B cell (primary cell): ENCODE data around the gene TMEM154. TPM values are rescaled to one million over a fixed set of nuclear protein-coding genes. Genes with fewer than 3 reads are reported as not detected.

Experiments
- ATAC-seq: fragments of 200-7000 bp; cut with Tn5 transposase; one replicate; pipeline ENCODE4 v1.10.0; 2021; ENCODE audit warnings: low read depth, mild to moderate bottlenecking, moderate number of reproducible peaks, moderate library complexity
- CTCF ChIA-PET: fragments of 350-600 bp; sonication (Branson Sonifier 250); formaldehyde crosslinking; loops from one replicate; lab custom pipeline; 2021; ENCODE audit warnings: antibody characterized with exemption, inconsistent platforms; lab: Charles Lee
- POLR2A ChIA-PET: fragments of 350-600 bp; sonication (Branson Sonifier 250); formaldehyde crosslinking; loops from one replicate; lab custom pipeline; 2021; ENCODE audit warnings: antibody characterized with exemption; lab: Charles Lee
- DNase-seq: peaks from one replicate; pipeline ENCODE4 v3.0.0; 2013
- H2AFZ ChIP-seq: 2 replicates; pipeline ENCODE4 v1.6.1; 2012; ENCODE audit warnings: mild to moderate bottlenecking, low read depth, low read length; ENCODE audit not compliant: insufficient read depth, poor library complexity, severe bottlenecking
- H3K27ac ChIP-seq, 2 donors: 1 replicate in 1 of 2; 2 replicates in 1 of 2; pipeline ENCODE4 v1.5.1; 2012 to 2013; ENCODE audit warnings: low read length in 2 of 2, mild to moderate bottlenecking in 2 of 2, moderate library complexity in 1 of 2
- H3K27me3 ChIP-seq, 4 experiments: fragments of 200-600 bp in 1 of 4; sonication (generic) in 1 of 4; replicated peaks in 1 of 4; 1 replicate in 2 of 4; 2 replicates in 2 of 4; pipeline versions ENCODE4 v1.6.1 to v1.7.0; 2013 to 2016; ENCODE audit warnings: low read length in 3 of 4, mild to moderate bottlenecking in 2 of 4, mixed read lengths in 1 of 4, moderate library complexity in 1 of 4; ENCODE audit not compliant: insufficient read depth in 4 of 4, control insufficient read depth in 3 of 4; ENCODE audit errors: control extremely low read depth in 1 of 4
- H3K36me3 ChIP-seq, 2 experiments: replicated peaks in 1 of 2; 1 replicate in 1 of 2; 2 replicates in 1 of 2; pipeline versions ENCODE4 v1.6.1 to v1.7.1; 2013; ENCODE audit warnings: low read length in 1 of 2; ENCODE audit not compliant: insufficient read depth in 2 of 2, control insufficient read depth in 1 of 2; ENCODE audit errors: control extremely low read depth in 1 of 2, extremely low read depth in 1 of 2
- H3K4me1 ChIP-seq, 2 donors: fragments of 200-600 bp in 1 of 2; sonication (generic) in 1 of 2; 1 replicate in 1 of 2; 2 replicates in 1 of 2; pipeline versions ENCODE4 v1.5.1 to v1.6.1; 2013 to 2017; ENCODE audit warnings: low read length in 2 of 2; ENCODE audit not compliant: control insufficient read depth in 2 of 2, insufficient read depth in 2 of 2
- H3K4me2 ChIP-seq: replicated peaks from 2 replicates; pipeline ENCODE3; 2012; ENCODE audit warnings: mild to moderate bottlenecking, low read depth, low read length; ENCODE audit not compliant: poor library complexity, severe bottlenecking
- H3K4me3 ChIP-seq, 5 experiments: fragments of 200-600 bp in 1 of 5; sonication (generic) in 1 of 5; 1 replicate in 3 of 5; 2 replicates in 2 of 5; pipeline versions ENCODE4 v1.5.1 to v1.7.0; 2011 to 2016; ENCODE audit warnings: low read length in 4 of 5, mild to moderate bottlenecking in 4 of 5, low read depth in 2 of 5, control low read depth in 1 of 5, moderate library complexity in 1 of 5; ENCODE audit not compliant: insufficient read depth in 1 of 5; ENCODE audit errors: control extremely low read depth in 1 of 5, extremely low read depth in 1 of 5
- H3K79me2 ChIP-seq: fragments of 200-600 bp; sonication (generic); one replicate; pipeline ENCODE4 v1.6.0; 2016; ENCODE audit warnings: low read length; ENCODE audit not compliant: control insufficient read depth, insufficient read depth
- H3K9ac ChIP-seq: fragments of 200-600 bp; sonication (generic); 2 replicates; pipeline ENCODE4 v1.6.1; 2017; ENCODE audit warnings: mild to moderate bottlenecking, low read length, moderate library complexity
- H3K9me3 ChIP-seq, 3 donors: one replicate each; pipeline versions ENCODE4 v1.6.1 to v1.7.1; 2013; ENCODE audit warnings: low read length in 2 of 3; ENCODE audit not compliant: control insufficient read depth in 2 of 3, insufficient read depth in 1 of 3; ENCODE audit errors: control extremely low read depth in 1 of 3
- H4K20me1 ChIP-seq: 2 replicates; pipeline ENCODE4 v1.6.0; 2012; ENCODE audit warnings: mild to moderate bottlenecking, low read length; ENCODE audit not compliant: insufficient read depth, control insufficient read depth, poor library complexity, severe bottlenecking
- H3K27ac Mint-ChIP-seq: one replicate; pipeline ENCODE4 v1.8.0; 2021; ENCODE audit warnings: mixed read lengths
- H3K27me3 Mint-ChIP-seq: one replicate; pipeline ENCODE4 v1.8.0; 2021; ENCODE audit warnings: mixed read lengths
- H3K4me1 Mint-ChIP-seq: one replicate; pipeline ENCODE4 v1.8.0; 2021; ENCODE audit warnings: mixed read lengths
- H3K4me3 Mint-ChIP-seq: one replicate; pipeline ENCODE4 v1.8.0; 2021; ENCODE audit warnings: mixed read lengths
- H3K9me3 Mint-ChIP-seq: one replicate; pipeline ENCODE4 v1.8.0; 2022; ENCODE audit warnings: mixed read lengths; ENCODE audit not compliant: insufficient read depth
- CTCF ChIP-seq: fragments of 200-600 bp; IDR thresholded peaks from one replicate; pipeline ENCODE4 v1.8.0; 2022; ENCODE audit warnings: antibody characterized with exemption, mild to moderate bottlenecking
- EZH2 ChIP-seq: IDR thresholded peaks from 2 replicates; pipeline ENCODE4 v1.6.1; 2012; ENCODE audit warnings: borderline replicate concordance, low read depth, mild to moderate bottlenecking, moderate library complexity, low read length; ENCODE audit not compliant: insufficient read depth, poor library complexity, severe bottlenecking
- WGBS: methylation state at CpG from one replicate; pipeline ENCODE4 v1.1.5; 2013; ENCODE audit warnings: missing lambda C conversion rate; ENCODE audit not compliant: insufficient coverage; 5-methylcytosine and 5-hydroxymethylcytosine counted together
- intact Hi-C: fragments of 100-400 bp; cut with micrococcal nuclease; formaldehyde crosslinking; loops from one replicate; pipeline ENCODE4 v1.10.0; 2022
- polyA plus RNA-seq: library from polyadenylated mRNA; depleted of rRNA; stranded (reverse); fragments of >200 nt; gene quantifications from 2 replicates; pipeline ENCODE4 v1.2.3, GENCODE V29; 2012
- total RNA-seq, 2 donors: library from RNA; stranded (reverse); fragments of 120-200 nt in 1 of 2; gene quantifications; 1 replicate in 1 of 2; 2 replicates in 1 of 2; pipeline versions ENCODE4 v1.2.3 to v1.2.4, GENCODE V29; 2013 to 2022

The TMEM154 gene
- total and polyA plus RNA-seq, 2 donors (not counting 1 experiment from before 2014, with no cell fraction given) = 20.1 to 99.1 TPM

- Mint-ChIP-seq H3K4me3 (no peak overlapping the region), H3K27ac (no peak overlapping the region), H3K4me1 (peaks cover 19% of the 10 kb centered on the region), H3K27me3 (peaks cover 17% of the 10 kb centered on the region), H3K9me3 (no peaks in the 10 kb centered on the region)
- no peaks in the 10 kb centered on the region for H4K20me1 ChIP-seq
- no peaks in the 10 kb centered on the region for H3K79me2 ChIP-seq
- no peak overlapping the region for H2AFZ ChIP-seq
- no peak overlapping the region for H3K4me3 ChIP-seq
- no peak overlapping the region for H3K4me2 ChIP-seq
- H3K4me1 ChIP-seq = peaks cover 0 to 4% of the 10 kb centered on the region in 2 donors
- no peak overlapping the region for H3K9ac ChIP-seq
- H3K27ac ChIP-seq = no peak overlapping the region
- TF ChIP-seq EZH2 (no peak), CTCF (no peak)
- no peaks in the 10 kb centered on the region for H3K27me3 ChIP-seq
- H3K9me3 ChIP-seq = peaks cover 0 to 5% (median 0%) of the 10 kb centered on the region in 3 donors
- no peak for DNase-seq
- H3K36me3 ChIP-seq = no peaks in the 10 kb centered on the region
- WGBS = no CpG with 5 or more reads among the region's 4 CpGs
- intact Hi-C loops = loop anchor here (5.0 kb wide), 1 partner anchor 37 kb away; no protein-coding TSS in a partner anchor
- ChIA-PET CTCF (interaction anchor here (2.0 kb wide), 1 partner anchor 88 kb away, joined by 7 read pairs; no protein-coding TSS in a partner anchor), POLR2A (no interaction called here)
- ATAC-seq = no peak
Observed at GRCh38 chr4:152588869-152589268, 90.9 kb downstream of the TMEM154 start.

GRCh38 chr4:152587127-152587526 lies 92.7 kb downstream of the TMEM154 start:
- Histone ChIP-seq H3K27ac (no peak overlapping the region), H2AFZ (no peak overlapping the region), H3K9ac (no peak overlapping the region), H4K20me1 (no peaks in the 10 kb centered on the region), H3K79me2 (no peaks in the 10 kb centered on the region), H3K4me1 (peaks cover 0 to 4% of the 10 kb centered on the region in 2 donors), H3K9me3 (peaks cover 0 to 5% (median 0%) of the 10 kb centered on the region in 3 donors), H3K36me3 (no peaks in the 10 kb centered on the region), H3K4me2 (no peak overlapping the region), H3K27me3 (no peaks in the 10 kb centered on the region), H3K4me3 (no peak overlapping the region)
- Mint-ChIP-seq H3K27me3 (peaks cover 17% of the 10 kb centered on the region), H3K9me3 (no peaks in the 10 kb centered on the region), H3K27ac (no peak overlapping the region), H3K4me3 (no peak overlapping the region), H3K4me1 (peaks cover 19% of the 10 kb centered on the region)
- no peak for TF ChIP-seq EZH2
- TF ChIP-seq CTCF = no peak
- DNase-seq = no peak
- no peak for ATAC-seq
- ChIA-PET CTCF (no interaction called here), POLR2A (no interaction called here)
- intact Hi-C loops = loop anchor here (5.0 kb wide), 1 partner anchor 35 kb away; no protein-coding TSS in a partner anchor
- WGBS = 100% methylated on average over 3 of the region's 3 CpGs
